ENCODE data around the gene CERT1. TPM values are rescaled to one million over a fixed set of nuclear protein-coding genes. Genes with fewer than 3 reads are reported as not detected.
"Not testable (repeated sequence)": the region's sequence is repeated elsewhere in the genome, so short reads cannot be mapped to it uniquely, and the experiment has no call there.

The CERT1 gene
- total RNA-seq, 1 experiment from 2014 or later = 17.6 TPM

GRCh38 chr5:75355236-75355635 lies 156.2 kb downstream of the CERT1 start:
- no peak for DNase-seq (ENCODE audit: low spot score)

GRCh38 chr5:75351139-75351926 lies 160.1 kb downstream of the CERT1 start:
- DNase-seq (ENCODE audit: low spot score) = no peak

GRCh38 chr5:75349663-75350062 lies 161.8 kb downstream of the CERT1 start:
- no peak for DNase-seq (ENCODE audit: low spot score)

- no peak for DNase-seq (ENCODE audit: low spot score)
Observed at GRCh38 chr5:75348241-75348640, 163.2 kb downstream of the CERT1 start.

- no peak for DNase-seq (ENCODE audit: low spot score)
Observed at GRCh38 chr5:75342836-75343235, 168.6 kb downstream of the CERT1 start.

- DNase-seq (ENCODE audit: low spot score) = no peak
Observed at GRCh38 chr5:75341934-75342333, 169.5 kb downstream of the CERT1 start.

GRCh38 chr5:75340714-75341478 lies 170.5 kb downstream of the CERT1 start:
- DNase-seq (ENCODE audit: low spot score) = no peak

- DNase-seq (ENCODE audit: low spot score) = no peak
Observed at GRCh38 chr5:75338408-75338807, 173.0 kb downstream of the CERT1 start.

GRCh38 chr5:75337366-75338021 lies 173.9 kb downstream of the CERT1 start:
- peak; percentile 29 for DNase-seq (ENCODE audit: low spot score)

- DNase-seq (ENCODE audit: low spot score) = peak; percentile 100
Observed at GRCh38 chr5:75336615-75337336, 174.7 kb downstream of the CERT1 start, which contains the start of gene HMGCR. HMGCR (plus strand) TSS chr5:75337220; CDS start chr5:75342606, 5,386 bp downstream.

GRCh38 chr5:75335952-75336614 lies 175.3 kb downstream of the CERT1 start:
- DNase-seq (ENCODE audit: low spot score) = peak; percentile 79

GRCh38 chr5:75335486-75335885 lies 175.9 kb downstream of the CERT1 start:
- DNase-seq (ENCODE audit: low spot score) = no peak

GRCh38 chr5:75334413-75334812 lies 177.0 kb downstream of the CERT1 start:
- not testable (repeated sequence) for DNase-seq (ENCODE audit: low spot score)

- not testable (repeated sequence) for DNase-seq (ENCODE audit: low spot score)
Observed at GRCh38 chr5:75333759-75334158, 177.7 kb downstream of the CERT1 start.

- DNase-seq (ENCODE audit: low spot score) = no peak
Observed at GRCh38 chr5:75331095-75332090, 180.0 kb downstream of the CERT1 start.

GRCh38 chr5:75330404-75330803 lies 181.0 kb downstream of the CERT1 start:
- no peak for DNase-seq (ENCODE audit: low spot score)

Measured in A172 (cell line).